ENCODE measurements around the gene ANKRD24.
"Not testable (repeated sequence)": the region's sequence is repeated elsewhere in the genome, so short reads cannot be mapped to it uniquely, and the experiment has no call there.

ANKRD24 gene

GRCh38 chr19:4227771-4228170 is 45.3 kb downstream of the ANKRD24 start:
- peaks cover 7% of the 10 kb centered on the region for H3K27me3 Mint-ChIP-seq
- H3K9me3 Mint-ChIP-seq: no peaks in the 10 kb centered on the region
- ATAC-seq: no peak
- peaks cover 8% of the 10 kb centered on the region for H3K4me1 Mint-ChIP-seq
- H3K36me3 Mint-ChIP-seq (ENCODE audit: low read depth): no peaks in the 10 kb centered on the region
- no peak overlapping the region for H3K27ac Mint-ChIP-seq
- no peak overlapping the region for H3K4me3 Mint-ChIP-seq
- no peak for DNase-seq

- no peak for ATAC-seq
Measured at GRCh38 chr19:4228765-4229178, 46.3 kb downstream of the ANKRD24 start.

GRCh38 chr19:4229179-4229931 is 46.9 kb downstream of the ANKRD24 start, which contains the start of gene EBI3:
EBI3 (plus strand) TSS chr19:4229523; CDS start chr19:4229551, 28 bp downstream.
- Mint-ChIP-seq H3K4me1 (peaks cover 8% of the 10 kb centered on the region), H3K36me3 (ENCODE audit: low read depth) (no peaks in the 10 kb centered on the region), H3K27ac (peak within 1 kb of the TSS; percentile 90), H3K4me3 (no peak within 1 kb of the TSS), H3K9me3 (no peaks in the 10 kb centered on the region), H3K27me3 (peaks cover 11% of the 10 kb centered on the region)
- peak; percentile 77 for DNase-seq
- peak; percentile 83 for ATAC-seq

More at GRCh38 chr19:4228765-4229178, 46.3 kb downstream of the ANKRD24 start:
- DNase-seq: no peak
- Mint-ChIP-seq H3K4me1 (peaks cover 8% of the 10 kb centered on the region), H3K9me3 (no peaks in the 10 kb centered on the region), H3K36me3 (ENCODE audit: low read depth) (no peaks in the 10 kb centered on the region), H3K4me3 (no peak overlapping the region), H3K27me3 (peaks cover 8% of the 10 kb centered on the region), H3K27ac (no peak overlapping the region)

GRCh38 chr19:4230237-4230636 is 47.7 kb downstream of the ANKRD24 start:
- peaks cover 11% of the 10 kb centered on the region for H3K27me3 Mint-ChIP-seq
- H3K36me3 Mint-ChIP-seq (ENCODE audit: low read depth); ATAC-seq; H3K4me3 Mint-ChIP-seq; H3K27ac Mint-ChIP-seq; H3K4me1 Mint-ChIP-seq; DNase-seq; H3K9me3 Mint-ChIP-seq: not testable (repeated sequence)

GRCh38 chr19:4231521-4231920 is 49.0 kb downstream of the ANKRD24 start:
- not testable (repeated sequence) for H3K27me3 Mint-ChIP-seq; H3K4me1 Mint-ChIP-seq; DNase-seq; ATAC-seq; H3K36me3 Mint-ChIP-seq (ENCODE audit: low read depth); H3K9me3 Mint-ChIP-seq; H3K4me3 Mint-ChIP-seq; H3K27ac Mint-ChIP-seq

DNA sequence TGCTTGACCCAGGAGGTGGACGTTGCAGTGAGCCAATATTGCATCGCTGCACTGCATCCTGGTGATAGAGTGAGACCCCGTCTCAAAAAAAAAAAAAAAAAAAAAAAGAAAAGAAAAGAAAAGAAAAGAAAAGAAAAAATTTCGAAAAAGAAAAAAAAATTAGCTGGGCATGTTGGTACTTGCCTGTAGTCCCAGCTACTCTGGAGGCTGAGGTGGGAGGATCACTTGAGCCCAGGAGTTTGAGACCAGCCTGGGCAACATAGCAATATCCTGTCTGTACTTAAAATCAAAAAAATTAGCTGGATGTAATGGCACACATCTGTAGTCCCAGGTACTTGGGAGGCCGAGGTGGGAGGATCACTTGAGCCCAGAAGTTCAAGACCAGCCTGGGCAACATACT is 49.6 kb downstream of the ANKRD24 start:
- not testable (repeated sequence) for H3K27me3 Mint-ChIP-seq

GRCh38 chr19:4232614-4233281 is 50.3 kb downstream of the ANKRD24 start:
- ATAC-seq: no peak
- DNase-seq: no peak
- H3K36me3 Mint-ChIP-seq (ENCODE audit: low read depth): no peaks in the 10 kb centered on the region

More for the DNA sequence above, 49.6 kb downstream of the ANKRD24 start:
- ATAC-seq; H3K4me1 Mint-ChIP-seq; H3K36me3 Mint-ChIP-seq (ENCODE audit: low read depth); H3K9me3 Mint-ChIP-seq; DNase-seq; H3K27ac Mint-ChIP-seq; H3K4me3 Mint-ChIP-seq: not testable (repeated sequence)

DNA sequence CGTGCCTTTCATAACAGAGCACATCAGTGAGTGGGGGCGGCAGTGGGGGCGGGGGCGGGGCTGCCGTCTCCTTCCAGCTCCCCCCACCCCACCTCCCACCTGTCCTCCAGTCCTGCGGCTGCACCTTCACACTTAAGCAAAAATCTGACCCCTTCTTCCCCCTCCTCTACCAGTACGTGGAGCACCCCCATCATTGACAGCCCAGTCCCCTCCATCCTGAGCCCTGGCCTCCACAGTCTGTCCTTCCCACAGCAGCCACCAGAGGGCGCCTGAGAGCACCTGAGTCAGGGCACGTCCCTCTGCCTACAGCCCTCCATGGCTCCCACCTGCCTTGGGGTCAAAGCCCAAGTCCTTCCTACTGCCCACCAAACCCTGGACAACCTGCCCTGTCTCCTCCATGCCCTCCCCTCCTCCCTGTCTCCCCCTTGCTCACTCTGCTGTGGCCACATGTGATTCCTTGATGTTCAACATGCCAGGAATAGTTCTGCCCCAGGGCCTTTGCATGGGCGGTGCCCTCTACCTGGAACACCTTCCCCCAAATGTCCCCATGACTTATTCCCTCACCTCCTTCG is 50.9 kb downstream of the ANKRD24 start:
- Mint-ChIP-seq H3K4me1 (no peaks in the 10 kb centered on the region), H3K27ac (no peak overlapping the region), H3K9me3 (no peaks in the 10 kb centered on the region), H3K4me3 (no peak overlapping the region), H3K27me3 (peaks cover 9% of the 10 kb centered on the region), H3K36me3 (ENCODE audit: low read depth) (no peaks in the 10 kb centered on the region)
- ATAC-seq (peak; percentile 38), DNase-seq (peak; percentile 88)

More at GRCh38 chr19:4232614-4233281, 50.3 kb downstream of the ANKRD24 start:
- no peaks in the 10 kb centered on the region for H3K9me3 Mint-ChIP-seq
- no peaks in the 10 kb centered on the region for H3K4me1 Mint-ChIP-seq
- peaks cover 9% of the 10 kb centered on the region for H3K27me3 Mint-ChIP-seq
- no peak overlapping the region for H3K4me3 Mint-ChIP-seq
- H3K27ac Mint-ChIP-seq: no peak overlapping the region

- Mint-ChIP-seq H3K27me3 (peaks cover 9% of the 10 kb centered on the region), H3K4me3 (no peak overlapping the region), H3K4me1 (no peaks in the 10 kb centered on the region), H3K27ac (no peak overlapping the region), H3K9me3 (no peaks in the 10 kb centered on the region), H3K36me3 (ENCODE audit: low read depth) (no peaks in the 10 kb centered on the region)
- DNase-seq: no peak
- no peak for ATAC-seq
Measured at GRCh38 chr19:4234142-4234861, 51.8 kb downstream of the ANKRD24 start.

DNA sequence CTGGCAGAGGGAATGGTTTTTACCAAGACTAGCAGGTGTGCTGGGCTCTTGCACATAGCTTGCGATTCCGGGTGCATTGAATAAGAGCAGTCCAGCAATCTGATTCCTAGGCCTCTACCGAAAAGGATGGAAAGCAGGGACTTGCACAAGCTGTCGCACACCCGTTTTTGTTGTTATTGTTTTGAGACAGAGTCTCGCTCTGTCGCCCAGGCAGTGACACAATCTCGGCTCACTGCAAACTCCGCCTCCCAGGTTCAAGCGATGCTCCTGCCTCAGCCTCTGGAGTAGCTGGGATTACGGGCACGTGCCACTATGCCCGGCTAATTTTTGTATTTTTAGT is 52.3 kb downstream of the ANKRD24 start:
- ATAC-seq (no peak), DNase-seq (no peak)
- Mint-ChIP-seq H3K4me1 (no peaks in the 10 kb centered on the region), H3K4me3 (no peak overlapping the region), H3K27ac (no peak overlapping the region), H3K36me3 (ENCODE audit: low read depth) (no peaks in the 10 kb centered on the region), H3K9me3 (no peaks in the 10 kb centered on the region), H3K27me3 (peaks cover 9% of the 10 kb centered on the region)

GRCh38 chr19:4237510-4237909 is 55.0 kb downstream of the ANKRD24 start:
- H3K4me3 Mint-ChIP-seq; H3K27me3 Mint-ChIP-seq; H3K27ac Mint-ChIP-seq; ATAC-seq; H3K9me3 Mint-ChIP-seq; H3K4me1 Mint-ChIP-seq; DNase-seq; H3K36me3 Mint-ChIP-seq (ENCODE audit: low read depth): not testable (repeated sequence)

DNA sequence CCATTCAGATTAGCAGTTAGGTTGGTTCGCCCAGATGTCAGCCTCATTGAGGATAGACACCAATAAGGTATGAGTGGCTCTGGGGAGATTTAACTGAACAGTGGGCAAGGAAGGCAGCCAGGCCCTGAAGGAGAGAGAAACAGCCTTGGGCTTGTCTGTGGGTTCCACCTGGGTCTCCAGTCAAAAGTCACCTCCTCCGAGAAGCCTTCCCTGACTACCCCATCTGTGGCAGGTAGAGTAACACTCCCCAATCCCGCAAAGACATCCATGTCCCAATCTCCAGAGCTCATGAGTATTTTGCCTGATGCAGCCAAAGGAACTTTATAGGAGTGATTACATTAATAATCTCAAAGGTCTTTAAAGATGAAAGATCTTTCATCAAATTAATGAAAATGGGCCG is 56.3 kb downstream of the ANKRD24 start:
- Mint-ChIP-seq H3K27ac (no peak overlapping the region), H3K4me3 (no peak overlapping the region), H3K9me3 (peaks cover 4% of the 10 kb centered on the region), H3K27me3 (peaks cover 3% of the 10 kb centered on the region), H3K4me1 (peaks cover 2% of the 10 kb centered on the region), H3K36me3 (ENCODE audit: low read depth) (no peaks in the 10 kb centered on the region)
- ATAC-seq (no peak), DNase-seq (no peak)

DNA sequence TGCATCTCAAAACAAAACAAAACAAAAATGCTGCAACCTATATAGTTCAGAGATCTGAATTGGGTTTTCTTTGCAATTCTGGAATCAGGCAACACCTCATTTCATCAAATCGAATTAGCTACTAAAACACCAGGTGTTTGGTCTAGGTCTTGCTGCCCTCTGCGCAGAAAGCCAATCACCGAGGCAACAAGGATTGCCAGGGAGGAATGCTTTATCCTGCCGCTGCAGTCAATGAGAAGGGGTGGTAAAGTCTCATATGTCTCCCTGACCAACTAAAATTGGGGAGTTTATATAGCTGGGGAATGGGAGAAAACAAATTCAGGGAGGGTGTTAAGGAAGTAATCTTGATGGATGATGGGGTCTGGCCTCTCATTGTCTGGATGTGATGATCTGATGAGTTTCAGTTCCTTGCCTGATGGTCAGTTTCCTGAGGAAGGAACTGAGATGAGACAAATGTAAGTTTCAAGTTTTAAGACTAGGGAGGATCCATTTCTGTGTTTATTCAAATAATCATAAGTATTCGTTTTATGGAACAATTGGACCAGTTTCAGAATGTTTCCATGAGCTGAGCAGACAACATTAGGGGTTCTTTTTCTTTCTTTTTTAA is 59.4 kb downstream of the ANKRD24 start:
- H3K4me3 Mint-ChIP-seq: no peak overlapping the region
- ATAC-seq (no peak), DNase-seq (no peak)
- peaks cover 4% of the 10 kb centered on the region for H3K9me3 Mint-ChIP-seq
- peaks cover 2% of the 10 kb centered on the region for H3K36me3 Mint-ChIP-seq (ENCODE audit: low read depth)
- H3K4me1 Mint-ChIP-seq: peaks cover 10% of the 10 kb centered on the region
- no peak overlapping the region for H3K27ac Mint-ChIP-seq
- H3K27me3 Mint-ChIP-seq: peaks cover 2% of the 10 kb centered on the region

DNA sequence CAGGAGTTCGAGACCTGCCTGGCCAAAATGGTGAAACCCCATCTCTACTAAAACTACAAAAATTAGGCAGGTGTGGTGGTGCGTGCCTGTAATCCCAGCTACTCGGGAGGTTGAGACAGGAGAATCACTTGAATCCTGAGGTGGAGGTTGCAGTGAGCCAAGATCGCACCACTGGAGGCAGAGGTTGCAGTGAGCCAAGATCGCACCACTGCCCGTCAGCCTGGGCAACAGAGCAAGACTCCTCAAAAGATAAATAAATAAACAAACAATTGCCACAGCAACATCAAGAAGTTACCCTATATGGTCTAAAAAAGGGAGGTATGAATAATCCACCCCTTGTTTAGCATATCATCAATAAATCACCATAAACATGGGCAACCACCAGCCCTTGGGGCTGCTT is 63.4 kb downstream of the ANKRD24 start:
- Mint-ChIP-seq H3K36me3 (ENCODE audit: low read depth) (peaks cover 21% of the 10 kb centered on the region), H3K4me3 (peak overlapping the region; percentile 99), H3K27ac (peak overlapping the region; percentile 100), H3K4me1 (peaks cover 18% of the 10 kb centered on the region)
- not testable (repeated sequence) for H3K27me3 Mint-ChIP-seq, DNase-seq, ATAC-seq, H3K9me3 Mint-ChIP-seq

Measured in activated naive CD8-positive, alpha-beta T cell treated with anti-CD3 and anti-CD28 coated beads, Interleukin-2, amount 50 U/mL, for 24 hours (primary cell).